Measurements from ENCODE around the gene PRKG1.

GRCh38 chr10:51583976-51584375, 509.7 kb downstream of the PRKG1 start:
- TF ChIP-seq REST (IDR thresholded peaks at IDR 0.05; ENCODE audit: low read depth) (no peak), MAX (IDR thresholded peaks at IDR 0.05) (no peak), CREB1 (IDR thresholded peaks at IDR 0.05; ENCODE audit: low read depth) (no peak), EP300 (IDR thresholded peaks at IDR 0.05; ENCODE audit: borderline replicate concordance) (no peak), ZBTB7A (IDR thresholded peaks at IDR 0.05; ENCODE audit: low read depth) (no peak), TCF12 (IDR thresholded peaks at IDR 0.05; ENCODE audit: low read depth) (no peak), FOXM1 (IDR thresholded peaks at IDR 0.05; ENCODE audit: borderline replicate concordance, low read depth) (no peak), TEAD4 (IDR thresholded peaks at IDR 0.05) (no peak), RAD21 (IDR thresholded peaks at IDR 0.05; ENCODE audit: low read depth) (no peak), YY1 (IDR thresholded peaks at IDR 0.05; ENCODE audit: low read depth) (no peak), TAF1 (IDR thresholded peaks at IDR 0.05; ENCODE audit: low read depth) (no peak), USF1 (IDR thresholded peaks at IDR 0.05) (no peak)

Data from Ishikawa (cell line).